ENCODE results near the gene LAMA2.
A peak's percentile ranks its signal among the peaks of the same experiment; 100 is the strongest.

LAMA2 gene

DNA sequence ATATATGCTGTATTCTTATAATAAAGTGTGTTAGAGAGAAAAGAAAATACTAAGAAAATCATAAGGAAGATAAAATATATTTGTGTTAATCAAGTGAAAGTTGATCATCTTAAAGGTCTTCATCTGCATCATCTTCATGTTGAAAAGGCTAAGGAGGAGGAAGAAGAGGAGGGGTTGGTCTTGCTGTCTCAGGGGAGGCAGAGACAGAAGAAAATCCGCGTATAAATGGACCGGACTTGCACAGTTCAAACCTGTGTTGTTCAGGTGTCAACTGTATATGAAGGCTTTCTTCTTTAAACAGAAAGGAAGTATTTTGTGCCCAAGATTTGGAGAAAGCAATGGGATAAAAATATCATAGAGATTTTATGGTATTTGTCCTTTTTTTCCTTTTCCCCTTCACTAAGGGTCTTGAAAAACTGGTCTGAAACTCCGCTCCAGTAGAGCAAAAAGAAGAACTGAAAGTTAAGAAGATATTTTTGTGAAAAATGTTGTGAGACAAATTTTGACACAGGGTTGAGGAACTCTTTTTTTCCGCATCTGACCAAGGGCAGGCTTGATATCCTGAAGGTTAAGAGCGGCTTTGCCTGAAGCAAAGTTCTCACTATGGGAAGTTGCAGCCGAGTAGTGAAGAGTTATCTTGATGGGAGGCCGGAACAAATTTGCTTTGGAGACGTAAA, 350.7 kb downstream of the LAMA2 start:
- DNase-seq = no peak

GRCh38 chr6:129235167-129236000, 352.4 kb downstream of the LAMA2 start:
- no peak for DNase-seq

DNA sequence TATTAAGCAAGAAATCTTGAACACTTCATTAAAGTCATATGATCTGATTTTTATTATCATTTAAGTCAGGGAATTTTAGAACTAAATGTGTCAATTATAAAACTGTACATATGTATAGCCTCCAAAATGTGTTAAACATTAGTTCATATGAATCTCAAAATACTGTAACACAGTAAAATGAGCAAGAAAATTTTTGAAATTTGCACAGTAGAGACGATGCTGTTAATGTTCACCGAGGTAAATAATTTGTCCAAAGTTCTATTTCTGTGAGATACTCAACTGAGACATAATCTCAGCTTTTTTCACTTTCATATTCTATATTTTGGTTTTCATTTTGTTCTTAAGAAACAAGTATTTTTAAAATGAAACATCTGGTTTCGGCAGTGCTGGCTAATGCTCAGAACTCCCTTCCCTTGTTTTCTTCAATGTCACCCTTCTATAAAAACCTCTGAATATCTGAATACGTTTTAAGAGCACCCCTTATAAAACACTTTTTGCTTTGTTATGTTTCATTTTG, 353.1 kb downstream of the LAMA2 start:
- DNase-seq = no peak

- no peak for DNase-seq
Observed at GRCh38 chr6:129238991-129239390, 356.1 kb downstream of the LAMA2 start.

DNA sequence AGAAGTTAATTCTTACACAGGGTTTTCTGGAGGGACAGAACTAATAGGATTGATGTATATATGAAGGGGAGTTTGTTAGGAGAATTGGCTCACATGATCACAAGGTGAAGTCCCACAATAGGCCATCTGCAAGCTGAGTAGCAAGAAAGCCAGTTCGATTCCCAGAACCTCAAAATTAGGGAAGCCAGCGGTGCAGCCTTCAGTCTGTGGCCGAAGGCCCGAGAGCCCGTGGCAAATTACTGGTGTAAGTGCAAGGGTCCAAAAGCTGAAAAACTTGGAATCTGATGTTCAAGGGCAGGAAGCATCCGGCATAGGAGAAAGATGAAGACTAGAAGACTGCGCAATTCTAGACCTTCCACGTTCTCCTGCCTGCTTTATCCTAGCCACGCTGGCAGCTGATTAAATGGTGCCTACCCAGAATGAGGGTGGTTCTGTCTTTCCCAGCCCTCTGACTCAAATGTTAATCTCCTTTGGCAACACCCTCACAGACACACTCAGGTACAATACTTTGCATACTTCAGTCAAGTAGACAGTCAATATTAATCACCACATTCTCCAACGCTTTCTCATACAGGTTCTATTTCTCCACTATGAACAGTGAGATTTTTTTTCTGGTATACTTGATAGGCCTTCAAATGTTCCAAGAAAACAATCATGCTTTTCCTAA, 357.0 kb downstream of the LAMA2 start:
- DNase-seq = no peak

- DNase-seq = no peak
Observed at GRCh38 chr6:129240492-129240853, 357.5 kb downstream of the LAMA2 start.

GRCh38 chr6:129242546-129242945, 359.6 kb downstream of the LAMA2 start:
- no peak for DNase-seq

GRCh38 chr6:129243377-129243776, 360.4 kb downstream of the LAMA2 start:
- DNase-seq = no peak

GRCh38 chr6:129248946-129249345, 366.0 kb downstream of the LAMA2 start:
- no peak for DNase-seq

DNA sequence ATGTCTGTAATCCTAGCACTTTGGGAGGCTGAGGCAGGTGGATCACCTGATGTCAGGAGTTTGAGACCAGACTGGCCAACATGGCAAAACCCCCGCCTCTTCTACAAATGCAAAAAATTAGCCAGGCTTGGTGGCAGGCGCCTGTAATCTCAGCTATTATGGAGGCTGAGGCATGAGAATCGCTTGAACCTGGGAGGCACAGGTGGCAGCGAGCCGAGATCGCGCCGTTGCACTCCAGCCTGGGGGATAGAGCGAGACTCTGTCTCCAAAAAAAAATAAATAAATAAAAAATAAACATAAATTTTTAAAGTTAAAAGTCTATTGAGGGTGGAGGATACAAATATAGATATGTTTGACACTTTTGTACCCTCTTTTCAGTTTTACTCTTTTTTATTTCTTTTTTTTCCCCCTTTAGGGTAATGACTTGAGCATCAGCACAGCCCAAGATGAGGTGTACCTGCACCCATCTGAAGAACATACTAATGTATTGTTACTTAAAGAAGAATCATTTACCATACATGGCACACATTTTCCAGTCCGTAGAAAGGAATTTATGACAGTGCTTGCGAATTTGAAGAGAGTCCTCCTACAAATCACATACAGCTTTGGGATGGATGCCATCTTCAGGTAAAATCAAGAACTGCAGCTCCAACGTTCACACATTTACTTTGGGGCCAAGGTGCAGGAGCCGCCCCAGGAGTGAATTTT, 368.9 kb downstream of the LAMA2 start:
- peak; percentile 3 for DNase-seq

GRCh38 chr6:129252377-129253071, 369.6 kb downstream of the LAMA2 start:
- no peak for DNase-seq

GRCh38 chr6:129253242-129253641, 370.3 kb downstream of the LAMA2 start:
- no peak for DNase-seq

GRCh38 chr6:129253727-129254126, 370.8 kb downstream of the LAMA2 start:
- DNase-seq = no peak

GRCh38 chr6:129257196-129257595, 374.3 kb downstream of the LAMA2 start:
- no peak for DNase-seq

- DNase-seq = no peak
Observed at GRCh38 chr6:129262661-129263060, 379.7 kb downstream of the LAMA2 start.

DNA sequence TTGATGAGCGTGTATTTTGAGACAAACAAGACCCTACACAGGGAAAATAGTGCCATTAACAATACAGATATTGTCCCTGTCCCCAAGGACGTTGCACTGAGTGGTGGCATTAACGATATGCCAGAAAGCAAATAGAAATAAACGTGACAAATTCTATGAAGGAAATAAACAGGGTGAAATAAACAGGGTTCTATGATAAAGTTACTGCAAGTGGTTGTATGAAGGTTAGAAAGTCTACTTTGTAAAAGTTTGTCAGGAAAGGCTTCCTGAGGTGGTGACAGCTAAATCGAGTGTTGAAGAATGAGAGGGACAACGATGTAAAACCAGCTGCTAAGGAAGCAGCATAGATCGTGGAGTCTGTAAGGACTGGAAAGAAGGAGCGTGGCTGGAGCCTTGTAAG, 380.2 kb downstream of the LAMA2 start:
- no peak for DNase-seq

DNA sequence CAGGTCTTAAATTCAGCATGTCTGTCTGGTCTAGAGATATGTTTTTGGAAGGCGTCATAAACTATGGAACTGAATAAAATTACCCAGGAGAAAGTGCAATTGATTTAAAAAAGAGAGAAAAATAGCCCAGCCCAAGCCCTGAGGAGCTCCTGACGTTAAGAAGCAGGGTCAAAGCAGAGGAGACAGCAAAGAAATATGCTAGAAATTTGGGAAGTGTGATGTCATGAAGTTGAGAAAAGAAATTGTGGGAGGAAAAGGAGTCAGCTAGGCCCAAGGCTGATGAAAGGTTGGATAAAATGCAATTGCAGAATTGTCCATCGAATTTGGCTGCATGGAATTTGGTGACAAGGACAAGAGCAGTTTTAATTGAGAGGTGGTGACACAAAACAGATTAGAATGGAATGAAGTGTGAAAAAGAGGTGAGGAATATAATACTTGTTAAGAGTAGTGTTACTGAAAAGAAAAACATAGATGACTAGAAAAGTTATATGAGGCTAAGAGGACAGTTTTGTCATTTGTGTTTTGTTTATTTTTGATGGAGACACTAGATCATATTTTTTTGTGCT, 381.6 kb downstream of the LAMA2 start:
- no peak for DNase-seq

GRCh38 chr6:129267028-129267427, 384.1 kb downstream of the LAMA2 start:
- no peak for DNase-seq

DNA sequence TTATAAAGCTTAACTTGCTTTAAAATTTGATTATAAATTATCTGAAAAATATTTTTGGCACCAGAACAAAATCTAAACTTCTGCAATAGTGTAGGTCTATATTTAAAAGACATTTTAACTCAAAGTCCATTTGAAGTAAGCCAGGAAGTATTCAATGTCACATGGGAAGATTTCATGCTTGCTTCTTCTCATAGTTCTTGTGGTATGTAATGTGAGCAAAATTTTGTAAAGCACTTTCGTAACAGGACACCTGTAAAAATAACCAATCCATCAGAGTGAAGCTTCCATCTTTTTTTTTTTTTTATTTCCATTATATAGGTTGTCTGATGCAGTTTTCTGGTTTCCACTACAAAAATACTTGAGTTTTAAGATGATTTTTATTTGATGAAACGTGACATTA, 386.1 kb downstream of the LAMA2 start:
- no peak for DNase-seq

GRCh38 chr6:129269891-129270290, 387.0 kb downstream of the LAMA2 start:
- no peak for DNase-seq

DNA sequence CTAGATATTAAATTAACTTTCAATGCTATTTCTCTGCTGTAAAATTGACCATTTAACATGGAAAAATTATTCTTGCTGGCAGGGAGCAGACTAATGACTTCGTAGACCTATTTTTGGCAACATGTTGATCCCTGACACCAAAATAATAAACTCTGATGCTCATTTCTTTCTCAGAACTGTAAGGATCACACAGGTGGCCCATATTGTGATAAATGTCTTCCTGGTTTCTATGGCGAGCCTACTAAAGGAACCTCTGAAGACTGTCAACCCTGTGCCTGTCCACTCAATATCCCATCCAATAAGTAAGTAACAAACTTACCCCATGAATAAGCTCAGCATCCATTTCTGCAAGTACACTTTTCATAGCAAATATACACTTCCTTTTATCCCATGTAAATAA, 387.5 kb downstream of the LAMA2 start:
- DNase-seq = no peak

DNA sequence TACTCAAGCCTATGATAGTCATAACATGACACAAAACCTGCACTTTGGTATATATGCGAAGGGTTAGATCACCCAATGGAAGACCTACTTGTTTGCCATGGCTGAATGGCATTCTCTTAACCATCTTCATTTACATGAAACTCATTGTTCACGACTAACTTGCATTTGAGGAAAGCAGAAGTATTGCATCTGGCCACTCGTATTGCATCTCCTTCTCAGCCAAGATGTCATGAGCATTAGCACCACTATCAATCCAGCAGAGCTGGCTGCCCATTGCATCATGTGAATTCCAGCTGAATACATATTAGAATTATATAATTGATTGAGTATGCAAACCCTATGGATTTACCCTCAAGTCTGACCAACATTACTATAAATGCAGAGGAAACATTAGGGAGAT, 390.2 kb downstream of the LAMA2 start:
- no peak for DNase-seq
